Skeletal muscle tissue (tissue), 4 donors: ENCODE results near the gene CDK3. TPM values are rescaled to one million over a fixed set of nuclear protein-coding genes. Genes with fewer than 3 reads are reported as not detected.
A peak's percentile ranks its signal among the peaks of the same experiment; 100 is the strongest.

ENCODE experiments used
- H3K27ac ChIP-seq: one replicate; pipeline ENCODE4 v1.7.0; 2013; ENCODE audit warnings: mild to moderate bottlenecking, low read depth, low read length, inconsistent platforms
- H3K27me3 ChIP-seq, 3 donors: one replicate each; pipeline ENCODE4 v1.7.0; 2013; ENCODE audit warnings: low read length in 3 of 3; ENCODE audit not compliant: control insufficient read depth in 3 of 3, insufficient read depth in 3 of 3
- H3K36me3 ChIP-seq, 3 donors: one replicate each; pipeline ENCODE4 v1.7.0; 2013; ENCODE audit warnings: low read length in 3 of 3; ENCODE audit not compliant: control insufficient read depth in 3 of 3, insufficient read depth in 3 of 3
- H3K4me1 ChIP-seq, 3 donors: one replicate each; pipeline ENCODE4 v1.7.0; 2013; ENCODE audit warnings: low read length in 3 of 3, mild to moderate bottlenecking in 3 of 3; ENCODE audit not compliant: control insufficient read depth in 3 of 3, insufficient read depth in 3 of 3
- H3K4me3 ChIP-seq, 3 donors: one replicate each; pipeline ENCODE4 v1.7.0; 2013; ENCODE audit warnings: low read length in 3 of 3
- H3K9ac ChIP-seq, 3 donors: one replicate each; pipeline ENCODE4 v1.7.0; 2013; ENCODE audit warnings: low read length in 3 of 3, mild to moderate bottlenecking in 3 of 3, moderate library complexity in 2 of 3, low read depth in 1 of 3
- H3K9me3 ChIP-seq, 3 donors: one replicate each; pipeline ENCODE4 v1.7.0; 2013; ENCODE audit warnings: low read length in 3 of 3; ENCODE audit not compliant: control insufficient read depth in 3 of 3
- total RNA-seq: library from RNA; depleted of rRNA; stranded (reverse); fragments of >200 nt; gene quantifications from one replicate; pipeline ENCODE4 v1.2.3, GENCODE V29; 2014
- donor health status: Osteomylitis.

CDK3 gene
- total RNA-seq, 1 donor from 2014 or later = 1.6 TPM

GRCh38 chr17:75975757-75976174, 24.9 kb upstream of the CDK3 start:
- Histone ChIP-seq H3K4me1 (peaks cover 8 to 29% (median 24%) of the 10 kb centered on the region in 3 donors), H3K27ac (peak overlapping the region; percentile 32), H3K4me3 (peak overlapping the region in 2 of 3 donors; percentile 8 to 18)

GRCh38 chr17:75976175-75976848, 24.3 kb upstream of the CDK3 start:
- peaks cover 0 to 9% (median 3%) of the 10 kb centered on the region in 3 donors for H3K36me3 ChIP-seq
- no peaks in the 10 kb centered on the region for H3K9me3 ChIP-seq
- H3K4me3 ChIP-seq = peak overlapping the region in 2 of 3 donors; percentile 8 to 18
- no peaks in the 10 kb centered on the region for H3K27me3 ChIP-seq
- peak overlapping the region; percentile 32 for H3K27ac ChIP-seq
- peak overlapping the region; percentile 33 to 70 (median 48) for H3K9ac ChIP-seq
- peaks cover 9 to 29% (median 24%) of the 10 kb centered on the region in 3 donors for H3K4me1 ChIP-seq

More at GRCh38 chr17:75975757-75976174, 24.9 kb upstream of the CDK3 start:
- Histone ChIP-seq H3K9ac (peak overlapping the region; percentile 33 to 70 (median 48)), H3K9me3 (no peaks in the 10 kb centered on the region), H3K27me3 (no peaks in the 10 kb centered on the region), H3K36me3 (peaks cover 0 to 10% (median 3%) of the 10 kb centered on the region in 3 donors)

GRCh38 chr17:75978938-75979704, 21.5 kb upstream of the CDK3 start, which contains the start of the genes ACOX1 and TEN1:
ACOX1 (minus strand) TSS chr17:75979166; CDS start chr17:75979073, 93 bp downstream.
TEN1 (plus strand) TSS chr17:75979240; CDS start chr17:75986193, 6,953 bp downstream.
- Histone ChIP-seq H3K4me1 (peaks cover 9 to 23% (median 20%) of the 10 kb centered on the region in 3 donors), H3K27me3 (no peaks in the 10 kb centered on the region), H3K4me3 (peak within 1 kb of the TSS; percentile 82 to 97 (median 89)), H3K27ac (peak within 1 kb of the TSS; percentile 96), H3K9me3 (no peaks in the 10 kb centered on the region), H3K9ac (peak within 1 kb of the TSS; percentile 99), H3K36me3 (peaks cover 0 to 4% (median 0%) of the 10 kb centered on the region in 3 donors)

DNA sequence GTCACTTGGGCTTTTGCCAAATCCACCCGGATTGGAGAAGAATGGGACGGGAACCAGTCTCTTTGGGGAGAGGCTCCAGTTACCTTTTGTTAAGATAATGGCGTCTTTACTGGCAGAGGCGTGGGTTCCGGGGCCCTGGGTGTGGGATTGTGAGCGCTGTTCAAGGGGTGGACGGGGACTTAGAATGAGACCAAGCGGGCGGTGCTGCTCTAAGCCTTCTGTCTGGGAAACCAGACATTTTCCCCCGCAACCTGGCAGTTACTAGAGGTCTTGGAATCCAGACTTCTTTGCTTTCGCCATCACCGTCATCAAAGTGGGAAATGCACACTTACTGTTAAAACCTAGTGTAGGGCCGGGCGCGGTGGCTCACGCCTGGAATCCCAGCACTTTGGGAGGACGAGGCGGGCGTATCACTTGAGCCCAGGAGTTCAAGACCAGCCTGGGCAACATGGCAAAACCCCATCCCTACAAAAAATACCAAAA, 20.9 kb upstream of the CDK3 start:
- Histone ChIP-seq H3K36me3 (no peaks in the 10 kb centered on the region), H3K27ac (peak overlapping the region; percentile 96), H3K9ac (peak overlapping the region; percentile 99), H3K27me3 (no peaks in the 10 kb centered on the region), H3K4me1 (peaks cover 9 to 22% (median 20%) of the 10 kb centered on the region in 3 donors), H3K9me3 (no peaks in the 10 kb centered on the region), H3K4me3 (peak overlapping the region; percentile 82 to 97 (median 89))

DNA sequence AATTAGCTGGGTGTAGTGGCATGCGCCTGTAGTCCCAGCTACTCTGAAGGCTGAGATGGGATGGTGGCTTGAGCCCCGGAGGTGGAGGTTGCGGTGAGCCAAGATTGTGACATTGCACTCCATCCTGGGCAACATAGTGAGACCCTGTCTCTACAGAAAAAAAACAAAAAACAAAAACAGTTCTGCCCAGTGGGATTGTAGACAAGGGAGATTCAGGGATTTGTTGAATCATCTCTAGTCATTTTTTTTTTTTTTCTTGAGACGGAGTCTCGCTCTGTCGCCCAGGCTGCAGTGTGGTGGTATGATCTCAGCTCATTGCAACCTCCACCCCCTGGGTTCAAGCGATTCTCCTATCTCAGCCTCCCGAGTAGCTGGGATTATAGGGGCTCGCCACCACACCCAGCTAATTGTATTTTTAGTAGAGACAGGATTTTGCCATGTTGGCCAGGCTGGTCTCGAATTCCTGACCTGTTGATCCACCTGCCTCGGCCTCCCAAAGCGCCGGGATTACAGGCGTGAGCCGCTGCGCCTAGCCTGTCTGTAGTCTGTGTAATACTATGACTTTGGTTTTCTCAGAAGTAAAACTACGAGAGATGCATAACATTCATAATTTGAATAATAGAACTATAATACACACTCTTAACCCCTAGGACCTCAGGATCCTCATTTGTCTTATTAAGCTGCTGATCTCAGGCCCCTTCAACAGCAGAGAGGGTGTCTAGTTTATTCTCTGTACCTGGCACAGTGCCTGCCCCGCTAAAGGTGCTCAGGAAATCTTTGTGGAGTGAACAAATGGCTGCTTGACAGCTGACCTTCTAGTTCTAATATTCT, 20.3 kb upstream of the CDK3 start:
- no peaks in the 10 kb centered on the region for H3K36me3 ChIP-seq
- H3K27me3 ChIP-seq = no peaks in the 10 kb centered on the region
- H3K9me3 ChIP-seq = no peaks in the 10 kb centered on the region
- H3K4me1 ChIP-seq = peaks cover 9 to 22% (median 20%) of the 10 kb centered on the region in 3 donors
- peak overlapping the region; percentile 96 for H3K27ac ChIP-seq
- peak overlapping the region; percentile 82 to 97 (median 89) for H3K4me3 ChIP-seq
- H3K9ac ChIP-seq = peak overlapping the region; percentile 99

DNA sequence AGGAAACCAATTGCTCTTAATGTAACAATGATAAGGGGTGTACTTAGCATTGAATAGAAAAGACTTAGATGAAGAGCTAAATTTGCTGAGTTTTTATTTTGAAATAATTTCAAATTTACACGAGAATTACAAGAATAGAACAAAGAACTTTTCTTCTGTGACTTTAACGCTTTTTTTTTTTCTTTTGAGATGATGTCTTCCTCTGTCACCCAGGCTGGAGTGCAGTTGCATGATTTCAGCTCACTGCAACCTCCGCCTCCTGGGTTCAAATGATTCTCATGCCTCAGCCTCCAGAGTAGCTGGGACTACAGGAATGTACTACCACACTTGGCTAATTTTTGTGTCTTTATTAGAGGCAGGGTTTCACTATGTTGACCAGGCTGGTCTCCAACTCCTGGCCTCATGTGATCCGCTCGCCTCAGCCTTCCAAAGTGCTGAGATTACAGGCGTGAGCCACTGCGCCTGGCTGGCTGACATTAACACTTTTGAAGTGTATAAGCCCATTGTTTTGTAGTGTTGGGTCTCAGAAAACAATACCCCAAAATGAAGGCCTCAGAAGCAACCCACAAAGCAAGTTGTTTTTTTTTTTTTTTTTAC, 19.5 kb upstream of the CDK3 start:
- H3K4me3 ChIP-seq = no peak overlapping the region
- no peak overlapping the region for H3K9ac ChIP-seq
- H3K4me1 ChIP-seq = peaks cover 9 to 20% (median 15%) of the 10 kb centered on the region in 3 donors
- no peaks in the 10 kb centered on the region for H3K36me3 ChIP-seq
- no peaks in the 10 kb centered on the region for H3K27me3 ChIP-seq
- H3K27ac ChIP-seq = no peak overlapping the region
- H3K9me3 ChIP-seq = no peaks in the 10 kb centered on the region

DNA sequence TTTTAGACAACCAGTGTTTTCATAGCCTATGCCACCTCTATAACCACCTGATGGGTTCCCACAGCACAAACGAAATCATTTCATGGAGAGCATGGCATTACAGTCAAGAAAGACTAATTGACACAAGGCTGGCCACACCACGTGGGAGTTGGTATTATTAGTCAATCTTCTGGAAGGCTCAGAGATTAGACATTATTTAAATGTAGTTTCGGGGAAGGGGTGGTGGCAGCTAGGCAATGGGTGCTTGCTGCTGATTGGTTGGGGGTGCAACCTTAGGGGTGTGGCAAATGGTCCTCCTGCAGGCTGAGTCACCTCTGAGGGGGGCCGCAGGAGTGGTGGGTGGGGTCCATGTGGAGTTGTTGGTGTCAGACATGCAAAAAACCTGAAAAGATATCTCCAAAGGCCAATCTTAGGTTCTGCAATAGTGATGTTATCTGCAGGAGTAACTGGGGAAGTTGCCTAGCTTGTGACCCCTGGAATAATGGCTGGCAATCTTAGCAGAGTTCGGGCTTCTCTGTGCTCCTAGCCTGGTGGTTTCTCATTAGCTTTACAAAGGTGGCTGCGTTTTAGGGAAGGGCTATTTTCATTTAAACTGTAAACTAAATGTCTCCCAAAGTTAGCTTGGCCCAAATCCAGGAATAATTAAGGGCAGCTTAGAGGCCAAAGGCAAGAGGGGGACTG, 17.0 kb upstream of the CDK3 start:
- H3K27ac ChIP-seq = no peak overlapping the region
- H3K9ac ChIP-seq = no peak overlapping the region
- peaks cover 0 to 2% (median 0%) of the 10 kb centered on the region in 3 donors for H3K36me3 ChIP-seq

DNA sequence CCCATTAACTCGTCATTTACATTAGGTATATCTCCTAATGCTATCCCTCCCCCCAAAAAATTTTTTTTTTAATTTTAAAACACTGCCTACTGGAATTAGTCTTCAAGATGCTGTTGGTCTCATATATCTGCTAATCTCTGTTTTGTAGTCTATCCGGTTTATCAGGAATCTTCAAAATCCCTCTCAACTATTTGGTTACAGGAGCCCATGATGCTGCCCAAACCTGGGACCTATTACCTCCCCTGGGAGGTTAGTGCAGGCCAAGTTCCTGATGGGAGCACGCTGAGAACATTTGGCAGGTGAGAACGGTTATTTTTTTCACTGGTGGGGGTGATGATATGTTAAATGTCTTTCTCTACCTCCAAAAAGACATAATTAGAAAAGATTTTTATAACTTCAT, 14.7 kb upstream of the CDK3 start:
- H3K27me3 ChIP-seq = no peaks in the 10 kb centered on the region
- H3K9ac ChIP-seq = no peak overlapping the region
- no peaks in the 10 kb centered on the region for H3K9me3 ChIP-seq
- H3K4me3 ChIP-seq = no peak overlapping the region
- no peak overlapping the region for H3K27ac ChIP-seq
- peaks cover 0 to 2% (median 0%) of the 10 kb centered on the region in 3 donors for H3K36me3 ChIP-seq
- H3K4me1 ChIP-seq = no peaks in the 10 kb centered on the region

More for the DNA sequence above, 17.0 kb upstream of the CDK3 start:
- Histone ChIP-seq H3K9me3 (no peaks in the 10 kb centered on the region), H3K4me3 (no peak overlapping the region), H3K27me3 (no peaks in the 10 kb centered on the region), H3K4me1 (peaks cover 0 to 8% (median 2%) of the 10 kb centered on the region in 3 donors)
